HT-29 (cell line): Measurements from ENCODE around the gene FBXL5. TPM values are rescaled to one million over a fixed set of nuclear protein-coding genes. Genes with fewer than 3 reads are reported as not detected.

Source experiments
- DNase-seq: peaks from one replicate; pipeline ENCODE4 v3.0.0-alpha.2; 2015; ENCODE audit warnings: low spot score
- total RNA-seq: library from RNA; depleted of rRNA; stranded (reverse); fragments of >200 nt; shearing (Covaris generic); gene quantifications from 2 replicates; pipeline ENCODE4 v1.2.3, GENCODE V29; 2014; rRNA removed

Gene FBXL5, protein sequence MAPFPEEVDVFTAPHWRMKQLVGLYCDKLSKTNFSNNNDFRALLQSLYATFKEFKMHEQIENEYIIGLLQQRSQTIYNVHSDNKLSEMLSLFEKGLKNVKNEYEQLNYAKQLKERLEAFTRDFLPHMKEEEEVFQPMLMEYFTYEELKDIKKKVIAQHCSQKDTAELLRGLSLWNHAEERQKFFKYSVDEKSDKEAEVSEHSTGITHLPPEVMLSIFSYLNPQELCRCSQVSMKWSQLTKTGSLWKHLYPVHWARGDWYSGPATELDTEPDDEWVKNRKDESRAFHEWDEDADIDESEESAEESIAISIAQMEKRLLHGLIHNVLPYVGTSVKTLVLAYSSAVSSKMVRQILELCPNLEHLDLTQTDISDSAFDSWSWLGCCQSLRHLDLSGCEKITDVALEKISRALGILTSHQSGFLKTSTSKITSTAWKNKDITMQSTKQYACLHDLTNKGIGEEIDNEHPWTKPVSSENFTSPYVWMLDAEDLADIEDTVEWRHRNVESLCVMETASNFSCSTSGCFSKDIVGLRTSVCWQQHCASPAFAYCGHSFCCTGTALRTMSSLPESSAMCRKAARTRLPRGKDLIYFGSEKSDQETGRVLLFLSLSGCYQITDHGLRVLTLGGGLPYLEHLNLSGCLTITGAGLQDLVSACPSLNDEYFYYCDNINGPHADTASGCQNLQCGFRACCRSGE
- total RNA-seq = 31.0 and 41.4 TPM in 2 replicates

DNA sequence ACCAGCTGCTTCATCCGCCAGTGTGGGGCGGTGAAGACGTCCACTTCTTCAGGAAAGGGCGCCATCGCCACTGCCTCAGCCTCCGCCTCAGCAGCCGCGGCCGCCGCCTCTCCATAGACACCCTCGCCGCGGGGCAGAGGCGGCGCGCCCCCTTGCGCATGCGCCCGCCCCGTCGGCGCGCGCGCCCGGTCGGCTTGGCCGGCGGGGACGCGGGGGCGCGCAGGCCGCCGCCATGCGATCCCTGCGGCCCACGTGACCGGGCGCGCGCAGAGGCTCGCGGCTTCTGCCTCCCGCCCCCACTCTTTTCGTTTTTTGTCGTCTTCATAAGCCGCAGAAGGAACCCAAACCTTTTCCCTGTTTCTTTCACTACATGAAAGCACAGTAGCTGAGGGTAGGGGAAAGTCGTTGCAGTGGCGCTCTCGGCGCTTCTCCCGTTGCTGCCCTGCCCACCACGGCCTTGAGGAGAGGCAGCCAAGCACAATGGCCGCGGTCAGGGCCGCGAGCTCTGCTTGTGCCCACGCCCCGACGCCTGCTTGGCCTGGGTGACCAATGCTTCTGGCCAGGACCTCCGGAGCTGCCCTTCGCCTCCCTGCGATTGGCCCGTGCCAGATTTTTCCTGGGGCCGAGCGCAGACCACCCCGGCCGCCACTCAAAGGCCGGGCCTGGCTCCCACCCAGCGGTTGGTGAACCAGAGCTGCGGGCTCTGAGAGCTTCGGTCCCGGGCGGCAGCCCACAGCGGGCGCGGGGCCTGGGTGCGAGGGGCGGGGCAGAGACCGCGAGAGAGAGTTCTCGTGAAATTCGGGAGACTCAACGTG is at the start of gene FBXL5:
Gene FBXL5 (minus strand): TSS at position 135 of the 815 bp plus-strand sequence. CDS start 70 bp downstream, at position 65.
- DNase-seq = peak; percentile 85

DNA sequence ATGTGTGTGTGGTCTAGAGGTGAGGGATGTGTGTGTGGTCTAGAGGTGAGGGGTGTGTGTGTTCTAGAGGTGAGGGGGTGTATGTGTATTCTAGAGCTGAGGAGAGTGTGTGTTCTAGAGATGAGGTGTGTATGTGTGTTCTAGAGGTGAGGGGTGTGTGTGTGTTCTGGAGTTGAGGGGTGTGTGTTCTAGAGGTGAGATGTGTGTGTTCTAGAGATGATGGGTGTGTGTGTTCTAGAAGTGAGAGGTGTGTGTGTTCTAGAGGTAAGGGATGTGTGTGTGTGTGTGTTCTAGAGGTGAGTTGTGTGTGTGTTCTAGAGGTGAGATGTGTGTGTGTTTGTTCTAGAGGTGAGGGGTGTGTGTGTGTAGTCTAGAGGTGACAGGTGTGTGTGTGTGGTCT is 49.0 kb upstream of the FBXL5 start:
- no peak for DNase-seq

DNA sequence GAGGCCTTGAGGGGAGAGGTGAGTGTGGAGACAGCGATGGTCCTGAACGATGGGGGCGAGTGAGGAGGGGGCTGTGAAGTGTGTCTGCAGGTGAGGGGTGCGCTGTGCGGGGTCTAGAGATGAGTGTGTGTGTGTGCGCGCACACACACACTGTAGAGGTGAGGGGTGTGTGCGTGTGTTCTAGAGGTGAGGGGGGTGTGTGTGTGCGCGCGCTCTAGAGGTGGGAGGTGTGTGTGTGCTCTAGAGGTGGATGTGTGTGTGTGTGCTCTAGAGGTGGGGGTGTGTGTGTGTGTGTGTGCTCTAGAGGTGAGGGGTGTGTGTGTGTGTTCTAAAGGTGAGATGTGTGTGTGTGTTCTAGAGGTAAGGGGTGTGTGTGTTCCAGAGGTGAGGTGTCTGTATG is 48.3 kb upstream of the FBXL5 start:
- DNase-seq = no peak

DNA sequence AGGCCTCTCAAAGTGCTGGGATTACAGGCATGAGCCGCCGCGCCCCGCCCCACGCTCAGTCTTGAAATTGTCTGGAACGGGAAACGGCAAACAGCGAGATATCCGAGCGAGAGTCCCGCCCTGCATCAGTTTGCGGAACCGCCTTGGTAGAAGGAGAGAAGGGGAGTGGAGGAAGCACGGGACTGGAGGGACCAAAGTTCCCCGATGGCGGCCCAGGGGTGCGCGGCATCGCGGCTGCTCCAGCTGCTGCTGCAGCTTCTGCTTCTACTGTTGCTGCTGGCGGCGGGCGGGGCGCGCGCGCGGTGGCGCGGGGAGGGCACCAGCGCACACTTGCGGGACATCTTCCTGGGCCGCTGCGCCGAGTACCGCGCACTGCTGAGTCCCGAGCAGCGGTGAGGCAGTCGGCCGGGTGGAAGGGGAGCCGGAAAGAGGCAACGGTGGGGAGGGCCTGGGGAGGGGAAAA is 47.8 kb upstream of the FBXL5 start, which contains the start of gene BST1:
Gene BST1 (plus strand): TSS at position 125 of the 463 bp plus-strand sequence. CDS start 80 bp downstream, at position 205.
- DNase-seq = no peak

DNA sequence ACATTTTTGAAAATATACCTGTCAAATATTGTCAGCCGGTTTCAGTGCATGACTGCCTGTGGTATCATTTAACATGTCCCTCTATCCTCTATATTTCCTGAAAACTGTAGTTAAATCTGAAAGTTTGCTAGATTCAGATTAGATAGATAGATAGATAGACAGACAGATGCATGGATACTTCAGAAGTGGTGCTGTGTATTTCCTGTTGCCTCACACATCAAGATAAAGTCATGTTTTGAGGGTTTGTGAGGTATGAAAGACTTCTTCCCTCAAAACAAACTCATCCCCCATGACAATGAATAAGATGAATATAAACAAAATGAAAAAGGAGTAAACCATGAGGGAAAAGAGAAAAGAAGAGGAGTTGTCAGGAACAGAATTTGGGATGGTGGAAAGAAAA is 41.7 kb upstream of the FBXL5 start:
- DNase-seq = no peak

DNA sequence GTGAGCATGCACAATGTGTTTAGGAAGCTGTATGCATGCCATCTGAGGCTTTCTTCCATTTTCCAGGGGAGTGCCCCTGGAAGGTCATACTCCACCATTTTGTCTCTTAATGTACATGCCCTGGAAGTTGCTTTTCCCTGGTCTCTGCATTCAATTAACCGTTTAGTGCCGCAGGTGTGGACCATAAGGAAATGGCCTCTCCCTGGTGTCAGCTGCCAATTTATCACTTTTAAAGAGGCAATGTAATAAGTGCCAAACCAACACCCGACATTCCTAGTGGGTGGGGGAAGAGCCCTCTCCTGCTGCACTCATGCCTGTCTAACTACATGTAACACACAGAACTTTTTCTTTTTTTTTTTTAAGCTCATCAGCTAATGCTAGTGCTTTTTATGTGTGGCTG is 40.6 kb upstream of the FBXL5 start:
- DNase-seq = no peak

DNA sequence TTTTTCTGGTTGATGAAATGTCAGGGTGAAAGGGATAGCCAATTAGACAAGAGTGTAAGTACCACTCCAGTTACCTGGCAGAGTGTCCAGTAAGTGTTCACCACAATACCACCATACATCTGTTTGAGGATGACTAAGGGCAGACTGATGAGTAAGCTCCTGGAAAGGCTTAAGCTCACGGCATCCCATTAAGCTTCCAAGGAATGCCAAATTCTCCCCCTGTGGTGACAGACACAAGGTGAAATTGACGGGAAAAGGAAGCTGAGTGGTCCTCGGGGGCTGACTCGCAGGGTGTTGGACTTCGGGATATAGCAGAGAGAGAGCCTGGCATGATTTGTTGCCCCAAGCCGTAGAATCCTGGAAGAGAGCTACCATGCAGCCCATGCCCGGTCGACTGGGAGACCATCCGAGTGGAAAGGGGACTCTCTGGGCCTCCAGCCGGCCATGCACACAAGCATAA is 40.1 kb upstream of the FBXL5 start:
- DNase-seq = no peak

DNA sequence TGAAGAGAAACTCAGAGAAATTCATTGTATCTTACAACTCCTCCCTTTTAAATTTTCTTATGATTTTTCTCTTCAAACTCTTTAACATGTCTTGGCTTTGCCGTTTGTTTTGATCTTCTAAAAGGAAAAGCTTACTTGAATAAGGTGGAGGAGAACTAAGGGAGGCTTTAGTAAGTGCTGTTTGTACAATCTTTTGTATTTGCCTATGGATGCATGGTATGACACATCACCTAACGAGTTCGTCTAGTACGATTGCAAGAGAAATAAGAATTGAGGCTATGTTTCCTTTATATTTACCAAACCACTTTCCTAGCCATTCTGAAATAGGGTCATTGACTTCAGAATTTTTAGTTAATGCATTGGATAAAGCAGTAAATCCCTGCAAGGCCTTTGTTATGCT is 39.3 kb upstream of the FBXL5 start:
- DNase-seq = no peak

DNA sequence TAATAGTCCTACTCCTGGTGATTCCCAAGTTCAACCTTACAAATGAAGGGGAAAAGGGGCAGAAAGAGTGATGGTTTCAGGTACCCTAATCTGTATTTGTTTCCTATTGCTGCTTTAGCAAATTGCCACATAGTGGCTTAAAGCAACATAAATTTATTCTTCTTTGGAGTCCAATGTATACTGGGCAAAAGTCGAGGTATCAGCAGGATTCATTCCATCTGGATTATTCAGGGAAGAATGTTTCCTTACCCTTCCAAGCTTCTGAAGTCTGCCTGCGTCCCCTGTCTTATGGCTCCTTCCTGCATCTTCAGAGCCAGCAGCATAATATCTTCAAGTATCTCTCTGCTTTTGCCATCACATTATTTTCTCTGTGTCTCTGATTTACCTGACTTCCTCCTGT is 37.4 kb upstream of the FBXL5 start:
- no peak for DNase-seq

DNA sequence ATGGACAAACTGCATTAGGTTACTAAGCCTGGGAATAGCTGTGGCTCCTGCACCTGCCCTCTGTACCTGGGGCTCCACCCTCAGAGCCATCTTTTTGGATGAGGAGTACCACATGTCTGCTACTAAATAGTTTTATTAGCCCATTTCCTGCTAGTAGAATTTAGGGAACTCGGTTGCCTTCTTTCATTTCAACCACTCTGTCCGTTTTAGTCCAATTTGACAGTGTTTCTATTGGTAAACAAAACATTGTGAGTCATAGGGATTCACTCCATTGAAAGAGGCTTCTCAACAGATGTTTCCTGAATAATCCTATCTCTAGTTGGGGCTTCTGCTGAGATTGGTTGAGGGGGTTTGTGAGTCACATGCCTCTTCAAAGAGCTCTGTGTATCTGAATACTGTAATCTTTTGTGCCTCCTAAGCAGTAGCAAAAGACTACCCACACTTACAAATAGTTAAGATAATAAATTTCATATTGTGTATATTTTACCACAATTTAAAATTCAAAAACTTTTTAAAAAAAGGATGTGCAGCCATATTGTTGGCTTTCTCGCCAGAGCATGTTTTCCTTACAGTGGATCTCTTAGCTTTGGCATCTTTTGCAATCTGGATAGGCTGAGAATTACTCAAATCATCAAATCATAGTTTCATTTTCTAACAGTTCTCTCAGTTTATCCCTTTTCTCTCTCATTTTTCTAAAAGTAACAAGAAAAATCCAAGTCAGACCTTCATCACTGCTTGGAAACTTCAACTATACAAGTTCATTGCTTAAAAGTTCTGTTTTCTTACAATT is 36.4 kb upstream of the FBXL5 start:
- no peak for DNase-seq

DNA sequence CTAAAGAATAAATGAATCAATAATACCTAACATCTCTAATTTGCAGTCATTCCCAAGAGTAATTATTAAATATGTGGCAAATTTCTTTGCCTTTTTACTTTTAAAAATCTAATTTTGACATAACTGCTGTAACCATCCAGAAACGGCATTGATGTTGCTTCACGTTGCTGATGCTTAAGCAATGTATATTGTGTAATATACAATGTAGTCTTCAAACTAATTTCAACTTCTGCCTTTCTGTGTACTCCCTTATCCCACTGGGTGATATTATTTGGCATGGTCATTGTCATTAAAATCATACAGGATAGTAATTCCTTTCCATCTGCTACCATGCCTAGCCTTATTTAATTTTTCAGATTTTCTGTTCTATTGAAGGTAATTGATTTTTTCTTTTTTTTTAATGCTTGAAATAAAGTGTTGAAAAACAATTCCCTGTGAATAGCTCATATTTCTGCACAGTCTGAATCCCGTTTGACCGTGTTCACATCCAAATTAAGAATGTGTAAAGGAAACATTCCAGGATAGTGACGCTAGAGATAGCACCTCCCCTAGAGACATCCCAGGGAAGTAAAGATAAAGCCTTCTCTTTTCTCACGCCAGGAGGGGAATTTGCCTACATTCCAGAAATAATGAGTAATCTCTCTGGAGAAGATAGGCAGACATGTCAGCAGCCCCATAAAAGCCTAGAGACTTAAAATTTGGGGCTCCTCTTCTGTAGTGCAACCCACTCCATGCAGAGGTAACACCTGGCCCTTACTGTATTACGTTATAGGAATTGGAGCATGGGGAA is 35.1 kb upstream of the FBXL5 start:
- no peak for DNase-seq

DNA sequence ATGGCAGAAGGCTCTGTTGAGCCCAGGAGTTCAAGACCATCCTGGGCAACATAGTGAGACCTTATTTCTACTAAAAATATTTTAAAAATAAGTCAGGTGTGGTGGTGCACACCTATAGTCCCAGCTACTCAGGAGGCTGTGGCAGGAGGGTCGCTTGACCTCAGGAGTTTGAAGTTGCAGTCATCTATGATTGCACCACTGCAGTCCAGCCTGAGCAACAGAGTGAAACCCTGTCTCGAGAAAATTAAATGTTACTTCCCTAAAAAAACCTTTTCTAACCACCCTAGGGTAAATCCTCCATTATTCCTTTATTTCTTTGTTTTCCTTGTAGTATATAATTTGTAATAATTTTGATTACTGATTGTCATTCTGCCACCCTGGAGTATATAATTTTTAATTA is 34.4 kb upstream of the FBXL5 start:
- no peak for DNase-seq

DNA sequence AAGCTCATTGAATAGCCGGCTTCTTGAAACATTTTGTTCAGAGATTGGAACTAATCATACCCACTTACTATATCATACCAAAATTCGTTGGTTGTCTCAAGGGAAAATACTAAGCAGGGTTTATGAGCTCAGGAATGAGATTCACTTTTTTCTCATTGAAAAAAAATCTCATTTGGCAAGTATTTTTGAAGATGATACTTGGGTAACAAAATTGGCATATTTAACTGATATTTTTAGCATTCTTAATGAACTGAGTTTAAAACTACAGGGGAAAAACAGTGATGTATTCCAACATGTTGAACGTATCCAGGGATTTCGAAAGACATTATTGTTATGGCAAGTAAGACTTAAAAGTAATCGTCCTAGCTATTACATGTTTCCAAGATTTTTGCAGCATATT is 32.9 kb upstream of the FBXL5 start:
- DNase-seq = no peak

DNA sequence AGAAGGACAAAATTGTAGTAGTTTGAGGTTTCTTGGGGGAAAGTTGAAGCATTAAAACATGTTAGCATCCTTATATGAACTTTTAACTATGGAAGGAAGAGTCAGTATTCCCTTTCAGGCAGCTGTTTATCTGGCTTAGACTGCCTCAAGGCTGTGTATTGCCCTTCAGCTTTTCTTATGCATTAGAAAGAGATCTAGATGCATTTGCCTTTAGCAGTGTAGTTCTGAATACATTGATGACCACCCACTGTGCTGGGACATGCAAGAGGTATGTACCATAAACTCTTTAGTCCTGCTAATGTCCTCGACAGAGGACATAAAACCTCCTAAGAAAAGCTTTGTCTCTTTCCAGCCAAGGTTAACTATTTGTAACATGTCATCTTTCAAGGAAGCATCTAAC is 29.3 kb upstream of the FBXL5 start:
- no peak for DNase-seq

DNA sequence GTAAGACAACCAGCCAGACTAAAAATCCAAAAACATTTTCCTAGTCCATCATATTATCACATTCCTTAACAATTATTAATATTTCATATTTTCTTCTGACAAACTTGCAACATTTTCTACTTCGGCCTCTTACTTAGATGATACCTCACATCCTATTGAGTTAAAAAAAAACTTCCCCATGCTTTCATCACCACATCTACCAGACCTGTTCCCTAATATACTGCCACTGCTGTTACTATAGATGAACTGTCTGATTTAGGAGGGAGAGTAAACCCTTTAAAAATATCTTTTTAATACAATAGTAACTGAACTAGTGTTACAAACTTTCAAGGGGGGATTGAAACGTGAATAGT is 28.0 kb upstream of the FBXL5 start:
- no peak for DNase-seq

DNA sequence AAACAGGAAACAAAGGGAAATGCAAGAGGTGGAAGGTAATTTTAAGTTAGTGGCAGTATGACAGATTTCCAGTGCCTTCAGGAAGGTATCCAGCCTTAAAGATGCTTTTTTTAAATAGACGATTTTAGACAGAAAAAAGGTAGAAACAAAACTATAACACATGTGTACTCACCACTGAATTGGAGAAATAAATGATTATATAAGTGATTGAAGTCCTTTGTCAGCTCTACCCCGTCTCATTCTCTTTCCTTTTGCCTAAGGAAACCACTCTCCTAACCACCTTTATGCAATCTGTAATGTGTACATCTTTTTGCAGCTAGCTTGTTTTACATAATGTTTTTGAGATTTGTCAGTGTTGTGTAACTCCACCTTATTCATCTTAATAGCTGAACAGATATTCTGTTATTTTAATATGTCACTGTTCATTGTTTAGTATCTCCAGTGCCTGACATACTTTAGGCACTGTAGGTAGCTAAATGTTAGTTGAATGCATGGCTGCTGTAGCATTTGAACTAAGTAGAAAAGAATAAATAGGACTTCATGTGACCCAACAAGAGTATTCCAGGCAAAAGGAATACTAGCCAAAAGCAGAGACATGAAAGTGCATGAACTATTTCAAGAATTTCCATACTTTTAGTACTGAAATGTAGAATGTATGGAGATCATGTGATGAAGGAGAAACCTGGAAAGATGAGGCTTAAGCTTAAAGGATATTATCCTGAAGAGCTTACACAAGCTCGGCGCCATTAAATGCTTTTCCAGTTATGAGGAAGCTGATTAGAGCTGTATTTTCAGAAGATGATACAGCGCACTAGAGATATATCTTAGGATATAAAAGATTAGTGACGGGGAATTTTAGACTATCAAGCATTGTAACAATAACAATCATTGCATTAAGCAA is 27.3 kb upstream of the FBXL5 start:
- DNase-seq = no peak

DNA sequence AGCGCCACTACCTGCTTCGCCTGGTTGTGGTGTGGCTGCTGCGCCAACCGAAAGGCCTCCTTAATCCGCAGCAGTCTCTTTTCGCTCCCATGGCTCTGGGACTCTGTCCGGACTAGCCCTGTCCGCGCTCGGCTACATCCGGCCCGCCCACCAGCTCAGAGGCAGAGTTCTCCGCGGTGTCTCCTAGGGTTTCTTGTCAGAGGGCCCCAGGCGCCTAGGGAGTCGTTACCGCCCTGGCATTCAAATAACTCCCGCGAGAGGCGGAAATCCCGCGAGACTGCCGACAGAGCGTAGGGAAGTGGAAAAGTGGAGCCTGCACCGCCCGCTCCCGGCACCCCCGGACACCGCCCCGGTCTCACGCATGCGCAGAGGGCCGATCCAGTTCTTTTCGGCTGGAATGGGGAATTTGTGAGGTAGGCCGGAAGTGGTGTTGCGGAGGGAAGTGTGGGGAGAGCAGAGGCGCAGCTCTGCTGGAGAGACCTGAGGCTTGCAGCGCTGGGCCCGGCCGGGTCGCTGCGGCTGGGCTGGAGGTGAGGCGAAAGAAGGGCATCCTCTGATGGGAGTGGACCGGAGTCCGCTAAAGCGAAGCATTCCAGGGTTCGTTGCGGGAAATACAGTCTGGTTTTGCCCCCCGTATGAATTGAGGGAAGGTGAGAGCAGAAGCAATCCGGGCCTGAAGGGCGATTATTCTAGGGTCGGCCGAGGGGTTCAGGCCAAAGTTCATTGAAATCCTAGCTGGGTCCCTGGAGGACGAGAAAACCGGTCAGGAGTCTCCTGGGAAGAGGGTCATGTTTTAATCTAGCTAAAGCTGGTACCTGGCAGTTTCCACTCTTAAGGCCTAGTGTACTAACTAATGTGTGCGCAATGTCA is 26.4 kb upstream of the FBXL5 start, which contains the start of gene FAM200B:
Gene FAM200B (plus strand): TSS at position 456 of the 870 bp plus-strand sequence. CDS start 5,151 bp downstream, outside the sequence.
- DNase-seq = peak; percentile 99

DNA sequence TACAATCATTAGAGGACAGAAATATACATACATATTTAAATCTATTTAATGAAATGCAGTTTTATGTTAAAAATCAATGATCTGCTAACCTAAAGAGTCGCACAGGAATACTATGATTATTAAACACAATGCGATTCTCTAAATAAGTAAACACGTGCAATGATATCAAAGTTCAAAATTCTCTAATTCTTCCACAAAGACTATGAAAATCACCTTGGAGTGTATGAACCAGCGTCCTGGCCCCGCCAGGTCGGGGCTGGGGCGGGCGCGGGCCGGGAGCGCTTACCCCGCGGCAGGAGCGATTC is 25.9 kb upstream of the FBXL5 start:
- no peak for DNase-seq
